ENCODE data around the gene TSFM. TPM values are rescaled to one million over a fixed set of nuclear protein-coding genes. Genes with fewer than 3 reads are reported as not detected.
"Not testable (repeated sequence)": the region's sequence is repeated elsewhere in the genome, so short reads cannot be mapped to it uniquely, and the experiment has no call there.

TSFM gene
- total RNA-seq, 2 experiments from 2014 or later, result 25.8 to 26.9 TPM

GRCh38 chr12:57816001-57816854 lies 33.6 kb downstream of the TSFM start:
- no peak overlapping the region for H3K4me3 ChIP-seq (ENCODE audit: low read length)
- H3K36me3 Mint-ChIP-seq (ENCODE audit: low read depth), result peaks cover 17% of the 10 kb centered on the region
- H3K9me3 ChIP-seq (ENCODE audit: control insufficient read depth in 1 of 2, insufficient read depth in 1 of 2, low read length in 2 of 2), result no peaks in the 10 kb centered on the region
- H3K36me3 ChIP-seq (ENCODE audit: insufficient read depth, low read length), result peaks cover 6% of the 10 kb centered on the region
- no peaks in the 10 kb centered on the region for H3K27me3 Mint-ChIP-seq
- ChIA-PET CTCF (no interaction called here), POLR2A (interaction anchor here (1.2 kb wide), 1 partner anchor 72 kb away, joined by 3 read pairs; no protein-coding TSS in a partner anchor)
- intact Hi-C loops (cut with DNase I, micrococcal nuclease), result no loop called here
- no peaks in the 10 kb centered on the region for H3K9me3 Mint-ChIP-seq
- DNase-seq (no peak), ATAC-seq (ENCODE audit: poor library complexity) (no peak)
- TF ChIP-seq CTCF (IDR thresholded peaks at IDR 0.05), result no peak
- no peak overlapping the region for H3K27ac ChIP-seq (ENCODE audit: low read depth in 1 of 2, low read length in 2 of 2)
- no peaks in the 10 kb centered on the region for H3K4me1 ChIP-seq (ENCODE audit: insufficient read depth, low read length)
- H3K4me3 Mint-ChIP-seq, result no peak overlapping the region
- H3K27ac Mint-ChIP-seq, result peak overlapping the region; percentile 51
- H3K4me1 Mint-ChIP-seq (ENCODE audit: low read depth), result peaks cover 7% of the 10 kb centered on the region
- H3K27me3 ChIP-seq (ENCODE audit: control insufficient read depth in 1 of 2, insufficient read depth in 2 of 2, low read length in 2 of 2), result no peaks in the 10 kb centered on the region

- Histone ChIP-seq H3K27me3 (ENCODE audit: control insufficient read depth in 1 of 2, insufficient read depth in 2 of 2, low read length in 2 of 2) (no peaks in the 10 kb centered on the region), H3K36me3 (ENCODE audit: insufficient read depth, low read length) (peaks cover 11% of the 10 kb centered on the region), H3K9me3 (ENCODE audit: control insufficient read depth in 1 of 2, insufficient read depth in 1 of 2, low read length in 2 of 2) (no peaks in the 10 kb centered on the region), H3K27ac (ENCODE audit: low read depth in 1 of 2, low read length in 2 of 2) (peak overlapping the region in 1 of 2 donors; percentile 2), H3K4me1 (ENCODE audit: insufficient read depth, low read length) (no peaks in the 10 kb centered on the region), H3K4me3 (ENCODE audit: low read length) (no peak overlapping the region)
- POLR2A ChIA-PET, result interaction anchor here (1.0 to 1.6 kb wide), 3 partner anchors 23 to 71 kb away, joined by 3 read pairs; partner anchors contain the start of gene CTDSP2
- Mint-ChIP-seq H3K4me1 (ENCODE audit: low read depth) (peaks cover 7% of the 10 kb centered on the region), H3K9me3 (no peaks in the 10 kb centered on the region), H3K27ac (peak overlapping the region; percentile 51), H3K27me3 (no peaks in the 10 kb centered on the region), H3K36me3 (ENCODE audit: low read depth) (peaks cover 18% of the 10 kb centered on the region), H3K4me3 (no peak overlapping the region)
- no peak for DNase-seq
- no peak for TF ChIP-seq CTCF (IDR thresholded peaks at IDR 0.05)
- no peak for ATAC-seq (ENCODE audit: poor library complexity)
- intact Hi-C loops (cut with DNase I, micrococcal nuclease), result no loop called here
- CTCF ChIA-PET, result no interaction called here
These were observed 34.2 kb downstream of the TSFM start for GRCh38 chr12:57816855-57817151.

- Mint-ChIP-seq H3K36me3 (ENCODE audit: low read depth) (peaks cover 22% of the 10 kb centered on the region), H3K9me3 (no peaks in the 10 kb centered on the region), H3K4me3 (no peak overlapping the region), H3K27ac (peak overlapping the region; percentile 51), H3K27me3 (no peaks in the 10 kb centered on the region), H3K4me1 (ENCODE audit: low read depth) (peaks cover 7% of the 10 kb centered on the region)
- H3K36me3 ChIP-seq (ENCODE audit: insufficient read depth, low read length), result peaks cover 18% of the 10 kb centered on the region
- ATAC-seq (ENCODE audit: poor library complexity) (no peak), DNase-seq (no peak)
- no peak overlapping the region for H3K4me3 ChIP-seq (ENCODE audit: low read length)
- no peaks in the 10 kb centered on the region for H3K4me1 ChIP-seq (ENCODE audit: insufficient read depth, low read length)
- no peaks in the 10 kb centered on the region for H3K27me3 ChIP-seq (ENCODE audit: control insufficient read depth in 1 of 2, insufficient read depth in 2 of 2, low read length in 2 of 2)
- CTCF ChIA-PET, result no interaction called here
- POLR2A ChIA-PET, result interaction anchor here (1.0 to 1.6 kb wide), 6 partner anchors 17 to 71 kb away, joined by 3 to 6 read pairs (median 3); partner anchors contain the start of gene CTDSP2
- no peak for TF ChIP-seq CTCF (IDR thresholded peaks at IDR 0.05)
- H3K27ac ChIP-seq (ENCODE audit: low read depth in 1 of 2, low read length in 2 of 2), result peak overlapping the region in 1 of 2 donors; percentile 2
- intact Hi-C loops (cut with DNase I, micrococcal nuclease), result no loop called here
- no peaks in the 10 kb centered on the region for H3K9me3 ChIP-seq (ENCODE audit: control insufficient read depth in 1 of 2, insufficient read depth in 1 of 2, low read length in 2 of 2)
These were observed 34.8 kb downstream of the TSFM start for GRCh38 chr12:57817261-57817989.

GRCh38 chr12:57817990-57818331 lies 35.4 kb downstream of the TSFM start:
- H3K4me3 Mint-ChIP-seq; intact Hi-C loops (cut with DNase I, micrococcal nuclease); H3K4me1 Mint-ChIP-seq (ENCODE audit: low read depth); DNase-seq; H3K4me1 ChIP-seq (ENCODE audit: insufficient read depth, low read length); H3K9me3 ChIP-seq (ENCODE audit: control insufficient read depth in 1 of 2, insufficient read depth in 1 of 2, low read length in 2 of 2); H3K9me3 Mint-ChIP-seq; H3K27ac ChIP-seq (ENCODE audit: low read depth in 1 of 2, low read length in 2 of 2); ATAC-seq (ENCODE audit: poor library complexity); H3K27me3 Mint-ChIP-seq; H3K4me3 ChIP-seq (ENCODE audit: low read length); H3K27me3 ChIP-seq (ENCODE audit: control insufficient read depth in 1 of 2, insufficient read depth in 2 of 2, low read length in 2 of 2): not testable (repeated sequence)
- Mint-ChIP-seq H3K36me3 (ENCODE audit: low read depth) (peaks cover 28% of the 10 kb centered on the region), H3K27ac (peak overlapping the region; percentile 51)
- ChIA-PET POLR2A (interaction anchor here (1.0 to 1.7 kb wide), 8 partner anchors 16 to 35 kb away, joined by 3 to 6 read pairs (median 4); partner anchors contain the start of genes CTDSP2 and TSFM), CTCF (interaction anchor here (1.9 kb wide), 1 partner anchor 87 kb away, joined by 10 read pairs; no protein-coding TSS in a partner anchor)
- H3K36me3 ChIP-seq (ENCODE audit: insufficient read depth, low read length), result peaks cover 23% of the 10 kb centered on the region

GRCh38 chr12:57820119-57820518 lies 37.5 kb downstream of the TSFM start:
- peak overlapping the region; percentile 27 for H3K27ac Mint-ChIP-seq

More at GRCh38 chr12:57820119-57820518, 37.5 kb downstream of the TSFM start:
- DNase-seq; H3K4me3 Mint-ChIP-seq; H3K27ac ChIP-seq (ENCODE audit: low read depth in 1 of 2, low read length in 2 of 2); H3K4me1 ChIP-seq (ENCODE audit: insufficient read depth, low read length); H3K27me3 Mint-ChIP-seq; H3K9me3 Mint-ChIP-seq; H3K4me3 ChIP-seq (ENCODE audit: low read length); ATAC-seq (ENCODE audit: poor library complexity); H3K27me3 ChIP-seq (ENCODE audit: control insufficient read depth in 1 of 2, insufficient read depth in 2 of 2, low read length in 2 of 2); H3K4me1 Mint-ChIP-seq (ENCODE audit: low read depth); H3K9me3 ChIP-seq (ENCODE audit: control insufficient read depth in 1 of 2, insufficient read depth in 1 of 2, low read length in 2 of 2); intact Hi-C loops (cut with DNase I, micrococcal nuclease); POLR2A ChIA-PET: not testable (repeated sequence)
- CTCF ChIA-PET, result interaction anchor here (0.6 kb wide), 1 partner anchor 33 kb away, joined by 3 read pairs; no protein-coding TSS in a partner anchor
- H3K36me3 Mint-ChIP-seq (ENCODE audit: low read depth), result peaks cover 49% of the 10 kb centered on the region
- peaks cover 45% of the 10 kb centered on the region for H3K36me3 ChIP-seq (ENCODE audit: insufficient read depth, low read length)

Data from CD4-positive, alpha-beta T cell (primary cell).